GM18867 (cell line): ENCODE measurements around the gene PCNX2.
A peak's percentile ranks its signal among the peaks of the same experiment; 100 is the strongest.

ENCODE experiments used
- ATAC-seq: cut with Tn5 transposase; IDR thresholded peaks from one replicate; pipeline ENCODE4 v1.9.1; 2021; ENCODE audit warnings: mild to moderate bottlenecking, moderate library complexity; ENCODE audit not compliant: unreplicated experiment

The PCNX2 gene

GRCh38 chr1:233295237-233295974 is at the start of gene PCNX2:
Gene PCNX2 (minus strand): TSS chr1:233295725. CDS start chr1:233295478, 247 bp downstream.
- peak; percentile 96 for ATAC-seq

- no peak for ATAC-seq
Measured at GRCh38 chr1:233343262-233343661, 47.7 kb upstream of the PCNX2 start.

GRCh38 chr1:233342086-233342485 is 46.6 kb upstream of the PCNX2 start:
- ATAC-seq: no peak

GRCh38 chr1:233340966-233341516 is 45.5 kb upstream of the PCNX2 start:
- ATAC-seq: no peak

- no peak for ATAC-seq
Measured at GRCh38 chr1:233340031-233340555, 44.6 kb upstream of the PCNX2 start.

GRCh38 chr1:233338102-233338501 is 42.6 kb upstream of the PCNX2 start:
- ATAC-seq: no peak

GRCh38 chr1:233337505-233337904 is 42.0 kb upstream of the PCNX2 start:
- ATAC-seq: no peak

- no peak for ATAC-seq
Measured at GRCh38 chr1:233336554-233337456, 41.3 kb upstream of the PCNX2 start.

GRCh38 chr1:233334092-233334491 is 38.6 kb upstream of the PCNX2 start:
- ATAC-seq: no peak

- no peak for ATAC-seq
Measured at GRCh38 chr1:233333086-233333485, 37.6 kb upstream of the PCNX2 start.

- no peak for ATAC-seq
Measured at GRCh38 chr1:233331676-233332519, 36.4 kb upstream of the PCNX2 start.

- ATAC-seq: peak; percentile 29
Measured at GRCh38 chr1:233328142-233328921, 32.8 kb upstream of the PCNX2 start.

- ATAC-seq: peak; percentile 45
Measured at GRCh38 chr1:233327651-233328141, 32.2 kb upstream of the PCNX2 start, which contains the start of gene MAP3K21. Gene MAP3K21 (plus strand): TSS chr1:233327724. CDS start chr1:233328029, 305 bp downstream.

GRCh38 chr1:233326811-233327650 is 31.5 kb upstream of the PCNX2 start:
- ATAC-seq: peak; percentile 94

GRCh38 chr1:233326319-233326718 is 30.8 kb upstream of the PCNX2 start:
- ATAC-seq: no peak

GRCh38 chr1:233323718-233324117 is 28.2 kb upstream of the PCNX2 start:
- ATAC-seq: no peak

GRCh38 chr1:233320023-233320422 is 24.5 kb upstream of the PCNX2 start:
- ATAC-seq: no peak

- no peak for ATAC-seq
Measured at GRCh38 chr1:233319272-233319671, 23.7 kb upstream of the PCNX2 start.
